Measurements from ENCODE around the gene OAS2.

DNA sequence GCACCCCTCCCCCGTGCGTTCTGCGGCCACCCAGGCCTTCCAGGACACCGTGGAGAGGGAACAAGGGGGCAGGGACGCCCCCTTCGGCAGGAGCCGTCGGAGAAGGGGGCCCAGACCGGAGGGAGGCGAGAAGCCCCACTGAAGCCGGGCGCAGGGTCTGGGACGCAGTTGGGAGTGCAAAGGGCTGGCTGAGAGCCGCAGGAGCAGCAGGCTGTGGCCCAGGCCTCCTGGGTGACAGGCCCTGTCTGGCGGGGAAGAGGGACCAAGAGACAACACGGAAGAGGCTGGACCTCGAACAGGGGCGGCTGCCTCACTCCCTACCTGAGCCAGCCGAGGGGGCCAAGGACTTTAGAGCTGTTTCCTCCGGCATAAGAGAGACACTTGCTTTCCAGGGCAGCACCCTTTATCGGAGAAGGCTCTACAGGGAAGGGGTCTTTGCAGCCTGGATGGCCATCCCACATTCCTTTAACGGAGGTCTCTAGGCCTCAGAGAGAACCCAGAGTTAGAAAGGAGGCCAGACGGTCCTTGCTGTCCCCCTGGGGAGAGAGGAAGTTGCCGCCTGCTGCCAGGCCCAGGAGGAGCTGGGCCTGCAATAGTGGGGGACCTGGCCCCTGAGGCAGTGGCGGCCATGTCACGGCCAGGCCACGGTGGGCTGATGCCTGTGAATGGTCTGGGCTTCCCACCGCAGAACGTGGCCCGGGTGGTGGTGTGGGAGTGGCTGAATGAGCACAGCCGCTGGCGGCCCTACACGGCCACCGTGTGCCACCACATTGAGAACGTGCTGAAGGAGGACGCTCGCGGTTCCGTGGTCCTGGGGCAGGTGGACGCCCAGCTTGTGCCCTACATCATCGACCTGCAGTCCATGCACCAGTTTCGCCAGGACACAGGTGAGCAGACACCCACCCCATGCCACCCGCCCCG is 79.5 kb downstream of the OAS2 start:
- no peak for TF ChIP-seq TAF1 (IDR thresholded peaks at IDR 0.05; ENCODE audit: borderline replicate concordance, insufficient read depth, low read length)
- TF ChIP-seq, protein P1, sequence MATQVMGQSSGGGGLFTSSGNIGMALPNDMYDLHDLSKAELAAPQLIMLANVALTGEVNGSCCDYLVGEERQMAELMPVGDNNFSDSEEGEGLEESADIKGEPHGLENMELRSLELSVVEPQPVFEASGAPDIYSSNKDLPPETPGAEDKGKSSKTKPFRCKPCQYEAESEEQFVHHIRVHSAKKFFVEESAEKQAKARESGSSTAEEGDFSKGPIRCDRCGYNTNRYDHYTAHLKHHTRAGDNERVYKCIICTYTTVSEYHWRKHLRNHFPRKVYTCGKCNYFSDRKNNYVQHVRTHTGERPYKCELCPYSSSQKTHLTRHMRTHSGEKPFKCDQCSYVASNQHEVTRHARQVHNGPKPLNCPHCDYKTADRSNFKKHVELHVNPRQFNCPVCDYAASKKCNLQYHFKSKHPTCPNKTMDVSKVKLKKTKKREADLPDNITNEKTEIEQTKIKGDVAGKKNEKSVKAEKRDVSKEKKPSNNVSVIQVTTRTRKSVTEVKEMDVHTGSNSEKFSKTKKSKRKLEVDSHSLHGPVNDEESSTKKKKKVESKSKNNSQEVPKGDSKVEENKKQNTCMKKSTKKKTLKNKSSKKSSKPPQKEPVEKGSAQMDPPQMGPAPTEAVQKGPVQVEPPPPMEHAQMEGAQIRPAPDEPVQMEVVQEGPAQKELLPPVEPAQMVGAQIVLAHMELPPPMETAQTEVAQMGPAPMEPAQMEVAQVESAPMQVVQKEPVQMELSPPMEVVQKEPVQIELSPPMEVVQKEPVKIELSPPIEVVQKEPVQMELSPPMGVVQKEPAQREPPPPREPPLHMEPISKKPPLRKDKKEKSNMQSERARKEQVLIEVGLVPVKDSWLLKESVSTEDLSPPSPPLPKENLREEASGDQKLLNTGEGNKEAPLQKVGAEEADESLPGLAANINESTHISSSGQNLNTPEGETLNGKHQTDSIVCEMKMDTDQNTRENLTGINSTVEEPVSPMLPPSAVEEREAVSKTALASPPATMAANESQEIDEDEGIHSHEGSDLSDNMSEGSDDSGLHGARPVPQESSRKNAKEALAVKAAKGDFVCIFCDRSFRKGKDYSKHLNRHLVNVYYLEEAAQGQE (IDR thresholded peaks at IDR 0.05; ENCODE audit: insufficient read depth in 1 of 2, low read depth in 2 of 2, low read length in 2 of 2) = no peak

Measured in PFSK-1 (cell line).